LNCAP (cell line): ENCODE measurements around the gene RNF215.

ENCODE experiments used
- CTCF ChIP-seq: fragments of 450-650 bp; IDR thresholded peaks from 2 replicates; pipeline ENCODE4 v1.5.1; 2017; ENCODE audit warnings: mild to moderate bottlenecking

RNF215 gene

GRCh38 chr22:30348809-30349208 lies 38.4 kb downstream of the RNF215 start:
- no peak for TF ChIP-seq CTCF

GRCh38 chr22:30348404-30348803 lies 38.8 kb downstream of the RNF215 start:
- TF ChIP-seq CTCF: no peak

GRCh38 chr22:30347255-30347892 lies 39.8 kb downstream of the RNF215 start:
- no peak for TF ChIP-seq CTCF

- no peak for TF ChIP-seq CTCF
Measured at GRCh38 chr22:30344447-30345200, 42.6 kb downstream of the RNF215 start.

GRCh38 chr22:30340911-30341685 lies 46.1 kb downstream of the RNF215 start:
- no peak for TF ChIP-seq CTCF

- TF ChIP-seq CTCF: no peak
Measured at GRCh38 chr22:30338802-30339201, 48.4 kb downstream of the RNF215 start.

GRCh38 chr22:30337461-30337778 lies 49.8 kb downstream of the RNF215 start:
- no peak for TF ChIP-seq CTCF
